Mesenchymal stem cell (in vitro differentiated cells and primary cell): ENCODE data around the gene PALLD.
"Not testable (repeated sequence)": the region's sequence is repeated elsewhere in the genome, so short reads cannot be mapped to it uniquely, and the experiment has no call there.

ENCODE experiments used
- DNase-seq: peaks from one replicate; pipeline ENCODE4 v3.0.0-alpha.2; 2013
- H2AFZ ChIP-seq: one replicate; pipeline ENCODE4 v1.6.1; 2013; ENCODE audit warnings: low read depth, mild to moderate bottlenecking, control low read depth, inconsistent platforms, low read length, moderate library complexity
- H2AK5ac ChIP-seq: 2 replicates; pipeline ENCODE4 v1.6.1; 2013; ENCODE audit warnings: low read length, moderate library complexity, mild to moderate bottlenecking, inconsistent platforms; ENCODE audit not compliant: severe bottlenecking
- H2BK120ac ChIP-seq: one replicate; pipeline ENCODE4 v1.6.1; 2013; ENCODE audit warnings: low read depth, mild to moderate bottlenecking, inconsistent platforms, low read length, moderate library complexity
- H2BK12ac ChIP-seq, 2 experiments: one replicate each; pipeline ENCODE4 v1.6.1; 2013; ENCODE audit warnings: inconsistent platforms in 2 of 2, low read length in 2 of 2, mild to moderate bottlenecking in 2 of 2, moderate library complexity in 2 of 2, control low read depth in 1 of 2
- H2BK15ac ChIP-seq: one replicate; pipeline ENCODE4 v1.6.1; 2013; ENCODE audit warnings: mild to moderate bottlenecking, low read depth, inconsistent platforms; ENCODE audit not compliant: poor library complexity, severe bottlenecking
- H2BK5ac ChIP-seq: 2 replicates; pipeline ENCODE4 v1.6.1; 2013; ENCODE audit warnings: low read depth, mild to moderate bottlenecking, low read length, control low read depth, inconsistent platforms; ENCODE audit not compliant: poor library complexity, severe bottlenecking
- H3K14ac ChIP-seq, 2 experiments: one replicate each; pipeline ENCODE4 v1.6.1; 2013; ENCODE audit warnings: inconsistent platforms in 2 of 2, low read length in 2 of 2, control low read depth in 1 of 2, mild to moderate bottlenecking in 1 of 2, moderate library complexity in 1 of 2
- H3K18ac ChIP-seq, 2 experiments: one replicate each; pipeline ENCODE4 v1.6.1; 2013; ENCODE audit warnings: inconsistent platforms in 2 of 2, low read length in 2 of 2, control low read depth in 1 of 2, low read depth in 1 of 2, mild to moderate bottlenecking in 1 of 2
- H3K23ac ChIP-seq, 2 experiments: one replicate each; pipeline ENCODE4 v1.6.1; 2013; ENCODE audit warnings: inconsistent platforms in 2 of 2, low read length in 2 of 2, mild to moderate bottlenecking in 2 of 2, moderate library complexity in 2 of 2, control low read depth in 1 of 2
- H3K27ac ChIP-seq: 2 replicates; pipeline ENCODE4 v1.5.1; 2013; ENCODE audit warnings: mild to moderate bottlenecking, moderate library complexity, low read length, control low read depth, inconsistent platforms; ENCODE audit not compliant: poor library complexity, severe bottlenecking
- H3K27me3 ChIP-seq, 2 experiments: 2 replicates each; pipeline versions ENCODE4 v1.6.1 to v1.7.0; 2013; ENCODE audit warnings: low read length in 2 of 2, mild to moderate bottlenecking in 2 of 2, moderate library complexity in 2 of 2, control low read depth in 1 of 2, inconsistent platforms in 1 of 2; ENCODE audit not compliant: control insufficient read depth in 1 of 2, insufficient read depth in 1 of 2
- H3K36me3 ChIP-seq, 2 experiments: 2 replicates each; pipeline versions ENCODE4 v1.6.1 to v1.7.0; 2013; ENCODE audit warnings: low read length in 2 of 2, control low read depth in 1 of 2, inconsistent platforms in 1 of 2, low read depth in 1 of 2, mild to moderate bottlenecking in 1 of 2; ENCODE audit not compliant: insufficient read depth in 2 of 2, control insufficient read depth in 1 of 2
- H3K4ac ChIP-seq, 2 experiments: one replicate each; pipeline ENCODE4 v1.6.1; 2013; ENCODE audit warnings: inconsistent platforms in 2 of 2, low read length in 2 of 2, mild to moderate bottlenecking in 2 of 2, moderate library complexity in 2 of 2, control low read depth in 1 of 2, low read depth in 1 of 2
- H3K4me1 ChIP-seq: 2 replicates; pipeline ENCODE4 v1.6.1; 2013; ENCODE audit warnings: low read depth, low read length, control low read depth; ENCODE audit not compliant: control insufficient read depth, insufficient read depth
- H3K4me2 ChIP-seq: 2 replicates; pipeline ENCODE4 v1.6.1; 2013; ENCODE audit warnings: low read length, mild to moderate bottlenecking, inconsistent platforms; ENCODE audit not compliant: poor library complexity, severe bottlenecking
- H3K4me3 ChIP-seq, 2 experiments: 2 replicates each; pipeline versions ENCODE4 v1.5.1 to v1.7.0; 2013; ENCODE audit warnings: low read length in 2 of 2, mild to moderate bottlenecking in 2 of 2, control low read depth in 1 of 2, low read depth in 1 of 2; ENCODE audit not compliant: insufficient read depth in 1 of 2
- H3K79me1 ChIP-seq: replicated peaks from 2 replicates; pipeline ENCODE4 v1.6.1; 2013; ENCODE audit warnings: mild to moderate bottlenecking, control low read depth, low read length, inconsistent platforms; ENCODE audit not compliant: poor library complexity, severe bottlenecking
- H3K9ac ChIP-seq: 2 replicates; pipeline ENCODE4 v1.7.0; 2013; ENCODE audit warnings: mild to moderate bottlenecking, low read length, moderate library complexity
- H3K9me3 ChIP-seq: 2 replicates; pipeline ENCODE4 v1.7.0; 2013; ENCODE audit warnings: mild to moderate bottlenecking, low read length; ENCODE audit not compliant: control insufficient read depth
- H4K8ac ChIP-seq: one replicate; pipeline ENCODE4 v1.6.1; 2013; ENCODE audit warnings: inconsistent platforms, mild to moderate bottlenecking, low read length, moderate library complexity
- H4K91ac ChIP-seq: one replicate; pipeline ENCODE4 v1.6.1; 2013; ENCODE audit warnings: mild to moderate bottlenecking, low read length, inconsistent platforms
- WGBS: methylation state at CpG from one replicate; pipeline ENCODE4 v1.1.7; 2013; ENCODE audit warnings: mixed read lengths; 5-methylcytosine and 5-hydroxymethylcytosine counted together

Gene PALLD

DNA sequence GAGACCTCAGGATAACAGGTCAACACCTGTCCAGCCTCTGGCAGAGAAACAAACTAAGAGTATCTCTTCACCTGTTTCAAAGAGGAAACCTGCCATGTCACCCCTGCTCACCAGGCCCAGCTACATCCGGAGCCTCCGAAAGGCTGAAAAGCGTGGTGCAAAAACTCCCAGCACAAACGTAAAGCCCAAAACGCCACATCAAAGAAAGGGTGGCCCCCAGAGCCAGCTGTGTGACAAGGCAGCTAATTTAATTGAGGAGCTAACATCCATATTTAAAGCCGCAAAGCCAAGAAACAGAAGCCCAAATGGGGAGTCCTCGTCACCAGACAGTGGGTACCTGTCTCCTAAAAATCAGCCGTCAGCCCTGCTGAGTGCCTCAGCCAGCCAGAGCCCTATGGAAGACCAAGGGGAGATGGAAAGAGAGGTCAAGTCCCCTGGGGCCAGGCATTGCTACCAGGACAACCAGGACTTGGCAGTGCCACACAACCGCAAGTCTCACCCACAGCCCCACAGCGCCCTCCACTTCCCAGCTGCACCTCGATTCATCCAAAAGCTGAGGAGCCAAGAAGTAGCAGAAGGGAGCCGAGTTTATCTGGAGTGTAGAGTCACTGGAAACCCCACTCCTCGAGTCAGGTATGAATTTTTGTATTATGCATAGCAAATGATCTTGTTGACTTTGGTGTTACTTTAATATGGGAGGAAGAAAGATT is 15.1 kb downstream of the PALLD start:
- WGBS, result 93% methylated on average over 12 of the region's 13 CpGs

DNA sequence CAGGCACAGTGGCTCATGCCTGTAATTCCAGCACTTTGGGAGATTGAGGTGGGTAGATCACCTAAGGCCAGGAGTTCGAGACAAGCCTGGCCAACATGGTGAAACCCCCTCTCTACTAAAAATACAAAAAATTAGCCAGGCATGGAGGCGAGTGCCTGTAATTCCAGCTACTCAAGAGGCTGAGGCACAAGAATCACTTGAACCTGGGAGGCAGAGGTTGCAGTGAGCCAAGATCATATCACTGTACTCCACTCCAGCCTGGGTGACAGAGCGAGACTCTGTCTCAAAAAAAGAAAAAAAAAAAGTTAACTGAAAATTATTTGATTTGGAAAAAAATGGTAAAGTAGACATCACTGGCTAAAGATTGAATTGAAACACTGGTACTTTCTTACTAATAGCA is 17.0 kb downstream of the PALLD start:
- H3K14ac ChIP-seq, result not testable (repeated sequence)
- WGBS, result 86% methylated on average over 2 of the region's 3 CpGs

More for the DNA sequence above, 15.1 kb downstream of the PALLD start:
- Histone ChIP-seq H3K79me1 (no peaks in the 10 kb centered on the region), H2BK15ac (no peak overlapping the region), H4K91ac (peak overlapping the region; percentile 20), H2BK120ac (no peak overlapping the region), H3K18ac (peak overlapping the region in 1 of 2 experiments; percentile 2), H2BK5ac (no peak overlapping the region), H3K27ac (no peak overlapping the region), H3K23ac (no peak overlapping the region), H2BK12ac (peak overlapping the region in 1 of 2 experiments; percentile 73), H3K36me3 (no peaks in the 10 kb centered on the region), H3K4me2 (no peak overlapping the region), H3K4me1 (peaks cover 3% of the 10 kb centered on the region), H3K4me3 (no peak overlapping the region), H3K27me3 (no peaks in the 10 kb centered on the region), H2AK5ac (no peak overlapping the region), H4K8ac (no peak overlapping the region), H3K14ac (no peak overlapping the region), H3K9ac (no peak overlapping the region), H2AFZ (no peak overlapping the region), H3K4ac (no peak overlapping the region), H3K9me3 (no peaks in the 10 kb centered on the region)
- no peak for DNase-seq

DNA sequence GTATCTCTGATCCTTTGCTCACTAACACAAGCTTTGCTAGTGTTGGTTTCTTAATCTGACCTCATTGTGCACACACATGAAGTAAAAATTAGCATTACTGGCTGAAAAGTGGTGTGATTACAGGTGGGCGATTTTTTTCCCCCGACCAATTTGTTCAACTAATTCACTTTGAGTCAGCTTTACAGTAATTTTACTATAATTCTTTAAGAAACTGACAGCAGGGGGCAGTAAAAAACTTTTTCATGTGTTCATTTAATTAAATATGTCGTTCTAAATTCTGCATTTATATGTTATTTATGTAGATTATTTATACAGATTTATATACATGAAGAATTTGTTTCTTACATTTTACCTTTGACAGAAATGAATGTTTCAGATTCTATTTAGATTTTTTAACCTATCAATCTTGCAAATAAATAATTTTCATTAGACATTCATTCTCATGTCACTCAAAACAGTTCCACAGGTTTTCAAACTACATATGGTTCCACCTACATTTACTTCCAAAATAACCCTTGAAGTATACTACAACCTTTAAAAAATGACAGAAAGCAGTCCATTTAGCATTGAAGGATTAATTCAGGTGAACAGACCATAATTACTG is 17.5 kb downstream of the PALLD start:
- Histone ChIP-seq H2BK12ac (no peak overlapping the region), H4K8ac (no peak overlapping the region), H3K79me1 (no peaks in the 10 kb centered on the region), H3K36me3 (no peaks in the 10 kb centered on the region), H2AFZ (no peak overlapping the region), H3K4me3 (no peak overlapping the region), H4K91ac (no peak overlapping the region), H3K14ac (no peak overlapping the region), H3K27me3 (no peaks in the 10 kb centered on the region), H3K9me3 (no peaks in the 10 kb centered on the region), H3K18ac (no peak overlapping the region), H2BK120ac (no peak overlapping the region), H2BK15ac (no peak overlapping the region), H2AK5ac (no peak overlapping the region), H3K4ac (no peak overlapping the region), H3K23ac (no peak overlapping the region), H3K4me1 (peaks cover 3% of the 10 kb centered on the region), H3K4me2 (no peak overlapping the region), H3K9ac (peak overlapping the region; percentile 23), H2BK5ac (no peak overlapping the region), H3K27ac (no peak overlapping the region)
- DNase-seq, result peak; percentile 53
- WGBS, result no CpG with 5 or more reads among the region's 3 CpGs

More for the DNA sequence above, 17.0 kb downstream of the PALLD start:
- H2AK5ac ChIP-seq, DNase-seq, H3K9me3 ChIP-seq, H2BK12ac ChIP-seq, H2BK5ac ChIP-seq, H4K8ac ChIP-seq, H2BK120ac ChIP-seq, H4K91ac ChIP-seq, H3K27ac ChIP-seq, H2AFZ ChIP-seq, H3K4me3 ChIP-seq, H3K79me1 ChIP-seq, H3K27me3 ChIP-seq, H3K36me3 ChIP-seq, H3K4me2 ChIP-seq, H3K4me1 ChIP-seq, H2BK15ac ChIP-seq, H3K23ac ChIP-seq, H3K4ac ChIP-seq, H3K18ac ChIP-seq: not testable (repeated sequence)
- peak overlapping the region; percentile 18 for H3K9ac ChIP-seq

DNA sequence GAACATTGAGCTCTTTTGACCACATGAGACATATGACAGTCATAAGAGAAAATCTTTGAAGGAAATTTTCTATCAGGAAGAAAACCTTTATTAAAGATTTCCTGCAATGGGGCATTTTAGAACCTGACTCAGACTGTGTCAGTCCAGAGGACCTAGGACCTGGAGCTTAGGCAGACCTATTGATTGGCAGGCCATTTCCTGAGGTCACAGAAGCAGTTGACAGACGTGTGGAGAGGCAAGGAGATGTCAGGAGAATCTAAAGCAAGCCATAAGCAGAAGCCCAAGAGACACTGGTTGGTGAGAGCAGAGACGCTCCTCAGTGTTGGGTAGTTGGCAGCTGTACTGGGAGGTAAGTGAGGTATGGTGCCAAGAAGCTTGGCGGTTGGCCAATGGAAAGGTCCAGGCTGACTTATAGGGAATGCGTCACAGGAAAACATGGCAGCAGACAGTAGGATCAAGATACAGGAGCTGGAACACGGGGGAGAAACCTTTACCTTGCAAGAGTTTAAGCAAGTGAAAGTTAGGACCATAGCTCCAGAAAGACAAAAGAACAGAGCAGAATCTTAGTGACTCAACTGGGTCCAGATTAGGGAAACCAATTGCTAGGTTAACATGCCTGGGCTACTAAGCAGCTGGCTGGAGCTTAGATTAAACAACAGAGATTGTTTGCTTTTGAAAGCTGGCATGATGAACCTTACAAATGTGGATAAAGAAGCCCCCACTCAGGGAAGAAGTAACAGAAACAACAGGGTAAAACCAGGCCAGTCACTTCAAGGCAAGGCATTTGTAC is 18.6 kb downstream of the PALLD start:
- no peak for DNase-seq
- Histone ChIP-seq H3K79me1 (no peaks in the 10 kb centered on the region), H3K9me3 (no peaks in the 10 kb centered on the region), H3K4me2 (no peak overlapping the region), H2BK12ac (peak overlapping the region in 1 of 2 experiments; percentile 21), H3K27me3 (no peaks in the 10 kb centered on the region), H3K4me1 (peaks cover 3% of the 10 kb centered on the region), H3K4me3 (no peak overlapping the region), H4K8ac (no peak overlapping the region), H3K36me3 (no peaks in the 10 kb centered on the region), H3K18ac (no peak overlapping the region), H3K23ac (no peak overlapping the region), H2BK15ac (no peak overlapping the region), H2AFZ (no peak overlapping the region), H2AK5ac (peak overlapping the region; percentile 34), H3K27ac (no peak overlapping the region), H2BK5ac (no peak overlapping the region), H3K9ac (no peak overlapping the region), H3K4ac (no peak overlapping the region), H4K91ac (no peak overlapping the region), H3K14ac (no peak overlapping the region), H2BK120ac (no peak overlapping the region)
- 95% methylated on average over 5 of the region's 5 CpGs for WGBS
